T-helper 17 cell (primary cell): ENCODE data around the gene ZNF99. TPM values are rescaled to one million over a fixed set of nuclear protein-coding genes. Genes with fewer than 3 reads are reported as not detected.
"Not testable (repeated sequence)": the region's sequence is repeated elsewhere in the genome, so short reads cannot be mapped to it uniquely, and the experiment has no call there.

Experiments
- ATAC-seq: fragments of 150-1000 bp; cut with Tn5 transposase; 2 replicates; pipeline ENCODE4 v1.10.0; 2021; ENCODE audit warnings: mild to moderate bottlenecking, moderate library complexity
- DNase-seq, 3 donors: peaks; one replicate each; pipeline versions ENCODE4 v3.0.0 to v3.0.0-alpha.2; 2020 to 2021
- H3K9me3 ChIP-seq: one replicate; pipeline ENCODE4 v1.7.0; 2013; ENCODE audit warnings: low read length, mild to moderate bottlenecking; ENCODE audit not compliant: control insufficient read depth, poor library complexity, severe bottlenecking
- H3K27ac Mint-ChIP-seq: one replicate; pipeline ENCODE4 v1.8.0; 2022; ENCODE audit warnings: mild to moderate bottlenecking, moderate library complexity, mixed read lengths
- H3K27me3 Mint-ChIP-seq: one replicate; pipeline ENCODE4 v1.8.0; 2022; ENCODE audit warnings: mixed read lengths
- H3K36me3 Mint-ChIP-seq: one replicate; pipeline ENCODE4 v1.8.0; 2022; ENCODE audit warnings: low read depth, mixed read lengths
- H3K4me1 Mint-ChIP-seq: one replicate; pipeline ENCODE4 v1.8.0; 2022; ENCODE audit warnings: mild to moderate bottlenecking, mixed read lengths
- H3K4me3 Mint-ChIP-seq: one replicate; pipeline ENCODE4 v1.8.0; 2022; ENCODE audit warnings: mild to moderate bottlenecking, moderate library complexity, mixed read lengths
- total RNA-seq, 4 donors: library from RNA in 2 of 4; stranded (reverse) in 2 of 4; gene quantifications; one replicate each; pipeline ENCODE4 v1.2.3 and lab custom pipeline; 2022 to 2026

ZNF99 gene
- total RNA-seq, 2 donors from 2014 or later, result not detected

- Mint-ChIP-seq H3K4me1 (no peaks in the 10 kb centered on the region), H3K36me3 (no peaks in the 10 kb centered on the region), H3K27ac (no peak overlapping the region), H3K27me3 (no peaks in the 10 kb centered on the region), H3K4me3 (no peak overlapping the region)
- ATAC-seq (no peak), DNase-seq (no peak)
- H3K9me3 ChIP-seq, result peaks cover 4% of the 10 kb centered on the region
Observed at GRCh38 chr19:22708983-22709382, 75.0 kb downstream of the ZNF99 start.

GRCh38 chr19:22703096-22703495, 80.9 kb downstream of the ZNF99 start:
- DNase-seq, H3K4me1 Mint-ChIP-seq, ATAC-seq, H3K4me3 Mint-ChIP-seq, H3K9me3 ChIP-seq, H3K36me3 Mint-ChIP-seq, H3K27ac Mint-ChIP-seq, H3K27me3 Mint-ChIP-seq: not testable (repeated sequence)

GRCh38 chr19:22702661-22703060, 81.3 kb downstream of the ZNF99 start:
- not testable (repeated sequence) for H3K27me3 Mint-ChIP-seq, H3K4me1 Mint-ChIP-seq, H3K4me3 Mint-ChIP-seq, H3K9me3 ChIP-seq, H3K36me3 Mint-ChIP-seq, DNase-seq, H3K27ac Mint-ChIP-seq, ATAC-seq

Other genes with a start within 250 kb of the ZNF99 start
- gene ZNF492, start 149.8 kb downstream of the ZNF99 start, total RNA-seq, result under 1 TPM; 0.37 to 0.57 TPM
- not detected for gene ZNF723, start 48.1 kb upstream of the ZNF99 start, total RNA-seq
- not detected for gene ZNF728, start 219.0 kb upstream of the ZNF99 start, total RNA-seq